Measurements from ENCODE around the gene VSIG8. TPM values are rescaled to one million over a fixed set of nuclear protein-coding genes. Genes with fewer than 3 reads are reported as not detected.

The VSIG8 gene, protein sequence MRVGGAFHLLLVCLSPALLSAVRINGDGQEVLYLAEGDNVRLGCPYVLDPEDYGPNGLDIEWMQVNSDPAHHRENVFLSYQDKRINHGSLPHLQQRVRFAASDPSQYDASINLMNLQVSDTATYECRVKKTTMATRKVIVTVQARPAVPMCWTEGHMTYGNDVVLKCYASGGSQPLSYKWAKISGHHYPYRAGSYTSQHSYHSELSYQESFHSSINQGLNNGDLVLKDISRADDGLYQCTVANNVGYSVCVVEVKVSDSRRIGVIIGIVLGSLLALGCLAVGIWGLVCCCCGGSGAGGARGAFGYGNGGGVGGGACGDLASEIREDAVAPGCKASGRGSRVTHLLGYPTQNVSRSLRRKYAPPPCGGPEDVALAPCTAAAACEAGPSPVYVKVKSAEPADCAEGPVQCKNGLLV
- 0.15 and 0.17 TPM in 2 replicates for total RNA-seq

DNA sequence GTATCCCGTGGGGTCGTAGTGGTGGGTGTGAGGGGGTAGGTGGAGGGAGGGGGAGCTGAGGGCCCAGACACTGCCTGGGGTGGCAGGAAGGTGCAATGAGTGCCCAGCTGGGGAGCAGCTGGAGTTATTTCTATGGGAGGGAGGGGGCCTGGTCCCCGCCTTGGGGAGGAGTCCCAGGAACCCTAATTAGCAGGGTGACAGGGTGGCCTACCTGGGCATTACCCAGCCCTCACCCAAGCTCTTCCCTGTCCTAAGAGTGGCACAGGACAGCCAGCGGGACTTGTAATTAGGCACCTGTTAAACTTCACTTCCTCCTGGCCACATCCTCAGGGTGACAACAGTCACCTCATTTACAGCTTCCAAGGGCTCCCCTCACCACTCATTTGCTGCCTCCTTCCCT is at the start of gene VSIG8:
Gene VSIG8 (minus strand): TSS at position 101 of the 400 bp plus-strand sequence. CDS start 136 bp downstream, outside the sequence.

DNA sequence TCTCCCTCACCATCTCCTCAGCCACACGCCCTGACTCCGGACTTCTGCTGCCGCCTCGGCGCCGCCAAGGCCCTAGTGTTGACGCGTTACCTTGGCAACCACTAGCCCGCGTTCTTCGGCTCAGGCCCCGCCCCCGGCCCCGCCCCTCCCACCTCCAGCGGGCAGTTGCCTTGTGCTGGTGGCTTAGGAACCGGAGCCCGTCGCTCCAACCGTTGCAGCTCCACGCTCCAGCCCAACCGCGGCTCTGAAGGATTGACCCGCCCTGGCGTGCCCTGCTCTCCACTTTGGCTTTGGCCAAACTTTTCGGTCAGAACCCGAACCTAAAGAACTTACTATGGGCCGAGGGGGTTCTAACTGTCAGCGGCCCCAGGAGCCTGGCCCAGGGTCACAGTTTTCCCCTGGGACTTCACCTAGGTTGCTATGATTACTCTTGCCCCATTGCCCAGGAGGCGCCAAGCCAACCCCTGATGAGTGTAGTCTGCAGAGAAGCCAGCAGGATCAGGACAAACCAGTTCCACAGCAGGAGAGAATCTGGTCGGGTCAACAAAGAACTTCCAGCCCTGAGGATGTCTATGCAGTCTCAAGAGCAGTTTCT is 37.7 kb upstream of the VSIG8 start, which contains the start of gene CFAP45:
Gene CFAP45 (minus strand): TSS at position 80 of the 595 bp plus-strand sequence. CDS start 67 bp downstream, at position 13.

DNA sequence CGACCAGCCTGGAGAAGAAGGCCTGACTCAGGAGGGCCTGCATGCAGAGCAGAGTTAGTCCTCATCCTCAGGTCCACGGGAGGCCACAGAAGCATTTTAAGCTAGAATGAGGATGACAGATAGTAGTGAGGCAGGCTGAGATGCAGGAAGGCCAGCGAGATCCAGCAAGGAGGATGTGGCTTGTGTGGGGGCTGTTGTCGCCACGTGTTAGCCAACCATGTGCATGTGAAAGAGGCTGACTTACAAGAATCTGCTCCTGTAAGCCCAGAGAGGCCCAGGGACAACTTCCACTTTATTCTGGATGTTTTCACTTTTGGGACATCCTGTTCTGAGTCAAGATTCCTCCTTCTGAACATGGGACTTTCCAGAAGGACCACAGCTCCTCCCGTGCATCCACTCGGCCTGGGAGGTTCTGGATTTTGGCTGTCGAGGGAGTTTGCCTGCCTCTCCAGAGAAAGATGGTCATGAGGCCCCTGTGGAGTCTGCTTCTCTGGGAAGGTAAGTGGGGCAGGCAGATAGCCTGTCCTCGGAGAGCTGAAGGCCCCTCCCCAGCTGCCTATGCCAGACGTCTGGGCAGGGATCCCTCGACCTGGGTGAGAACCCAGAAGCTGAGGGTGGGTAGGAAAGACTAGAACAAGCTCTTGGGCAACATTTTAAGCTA is 35.9 kb downstream of the VSIG8 start, which contains the start of gene SLAMF8:
Gene SLAMF8 (plus strand): TSS at position 433 of the 661 bp plus-strand sequence. CDS start 26 bp downstream, at position 459.

Other genes starting within 250 kb of the VSIG8 start
- not detected in 2 replicates for gene CRP, start 148.1 kb downstream of the VSIG8 start, total RNA-seq
- 10.4 and 18.2 TPM in 2 replicates for gene DUSP23, start 81.7 kb downstream of the VSIG8 start, total RNA-seq
- not detected in 2 replicates for gene FCRL6, start 60.3 kb downstream of the VSIG8 start, total RNA-seq
- gene SLAMF8, start 35.8 kb downstream of the VSIG8 start, total RNA-seq: not detected in 2 replicates
- gene CFAP45, start 37.5 kb upstream of the VSIG8 start, total RNA-seq: 1.0 and 1.3 TPM in 2 replicates
- gene TAGLN2, start 62.9 kb upstream of the VSIG8 start, total RNA-seq: 318 and 504 TPM in 2 replicates
- gene IGSF9, start 83.0 kb upstream of the VSIG8 start, total RNA-seq: not detected in 2 replicates
- 0.33 TPM in 1 of 2 replicates, not detected in the other for gene SLAMF9, start 91.6 kb upstream of the VSIG8 start, total RNA-seq
- 4.3 and 4.9 TPM in 2 replicates for gene PIGM, start 169.3 kb upstream of the VSIG8 start, total RNA-seq
- under 0.01 TPM in 1 of 2 replicates, not detected in the other for gene KCNJ10, start 207.5 kb upstream of the VSIG8 start, total RNA-seq
- under 0.01 TPM in 1 of 2 replicates, not detected in the other for gene KCNJ9, start 218.9 kb upstream of the VSIG8 start, total RNA-seq
- gene IGSF8, start 236.0 kb upstream of the VSIG8 start, total RNA-seq: 16.0 and 38.5 TPM in 2 replicates